ENCODE data around the gene APOBEC4. TPM values are rescaled to one million over a fixed set of nuclear protein-coding genes. Genes with fewer than 3 reads are reported as not detected.
"Not testable (repeated sequence)": the region's sequence is repeated elsewhere in the genome, so short reads cannot be mapped to it uniquely, and the experiment has no call there.

The APOBEC4 gene
- total RNA-seq, 6 experiments from 2014 or later: not detected

- Mint-ChIP-seq H3K9me3 (no peaks in the 10 kb centered on the region), H3K4me3 (no peak overlapping the region), H3K4me1 (ENCODE audit: low read depth) (peaks cover 18% of the 10 kb centered on the region), H3K36me3 (ENCODE audit: low read depth) (no peaks in the 10 kb centered on the region), H3K27ac (no peak overlapping the region), H3K27me3 (ENCODE audit: insufficient read depth) (no peaks in the 10 kb centered on the region; the same call in 1 of the 2 replicates)
- DNase-seq: no peak
- no peak for TF ChIP-seq CTCF (IDR thresholded peaks at IDR 0.05)
Measured at GRCh38 chr1:183689762-183690204, 36.7 kb upstream of the APOBEC4 start.

- H3K27me3 Mint-ChIP-seq (ENCODE audit: insufficient read depth): no peaks in the 10 kb centered on the region; the same call in 1 of the 2 replicates
- H3K4me3 Mint-ChIP-seq: no peak overlapping the region
- H3K36me3 Mint-ChIP-seq (ENCODE audit: low read depth): no peaks in the 10 kb centered on the region
- H3K4me1 Mint-ChIP-seq (ENCODE audit: low read depth): peaks cover 18% of the 10 kb centered on the region
- DNase-seq: no peak
- H3K9me3 Mint-ChIP-seq: no peaks in the 10 kb centered on the region
- TF ChIP-seq CTCF (IDR thresholded peaks at IDR 0.05): no peak
- H3K27ac Mint-ChIP-seq: no peak overlapping the region
Measured at GRCh38 chr1:183688341-183689060, 35.4 kb upstream of the APOBEC4 start.

GRCh38 chr1:183687546-183688304 lies 34.6 kb upstream of the APOBEC4 start:
- Mint-ChIP-seq H3K4me1 (ENCODE audit: low read depth) (peaks cover 18% of the 10 kb centered on the region), H3K36me3 (ENCODE audit: low read depth) (no peaks in the 10 kb centered on the region), H3K27me3 (ENCODE audit: insufficient read depth) (no peaks in the 10 kb centered on the region), H3K9me3 (no peaks in the 10 kb centered on the region), H3K4me3 (no peak overlapping the region), H3K27ac (no peak overlapping the region)
- TF ChIP-seq CTCF (IDR thresholded peaks at IDR 0.05): no peak
- no peak for DNase-seq

- TF ChIP-seq CTCF (IDR thresholded peaks at IDR 0.05): no peak
- DNase-seq: no peak
- Mint-ChIP-seq H3K4me3 (no peak overlapping the region), H3K4me1 (ENCODE audit: low read depth) (peaks cover 18% of the 10 kb centered on the region), H3K27ac (no peak overlapping the region), H3K27me3 (ENCODE audit: insufficient read depth) (no peaks in the 10 kb centered on the region), H3K9me3 (no peaks in the 10 kb centered on the region), H3K36me3 (ENCODE audit: low read depth) (no peaks in the 10 kb centered on the region)
Measured at GRCh38 chr1:183686229-183686628, 33.1 kb upstream of the APOBEC4 start.

- peak; percentile 90 for TF ChIP-seq CTCF (IDR thresholded peaks at IDR 0.05)
- Mint-ChIP-seq H3K36me3 (ENCODE audit: low read depth) (peaks cover 1% of the 10 kb centered on the region), H3K9me3 (no peaks in the 10 kb centered on the region), H3K27ac (no peak overlapping the region), H3K4me3 (no peak overlapping the region), H3K27me3 (ENCODE audit: insufficient read depth) (no peaks in the 10 kb centered on the region), H3K4me1 (ENCODE audit: low read depth) (peaks cover 13% of the 10 kb centered on the region)
- DNase-seq: peak; percentile 46
Measured at GRCh38 chr1:183685112-183685713, 32.1 kb upstream of the APOBEC4 start.

- not testable (repeated sequence) for H3K27ac Mint-ChIP-seq; H3K36me3 Mint-ChIP-seq (ENCODE audit: low read depth); DNase-seq; H3K9me3 Mint-ChIP-seq; H3K4me3 Mint-ChIP-seq; H3K27me3 Mint-ChIP-seq (ENCODE audit: insufficient read depth)
- H3K4me1 Mint-ChIP-seq (ENCODE audit: low read depth): peaks cover 29% of the 10 kb centered on the region
Measured at GRCh38 chr1:183679363-183679762, 26.2 kb upstream of the APOBEC4 start.

All from HFFc6 (cell line).